GM18868 (cell line): ENCODE data around the gene FAM78B.

Source experiments
- ATAC-seq: cut with Tn5 transposase; IDR thresholded peaks from one replicate; pipeline ENCODE4 v1.9.1; 2021; ENCODE audit warnings: mild to moderate bottlenecking, moderate library complexity; ENCODE audit not compliant: unreplicated experiment

The FAM78B gene

GRCh38 chr1:166069390-166069789 lies 97.4 kb downstream of the FAM78B start:
- no peak for ATAC-seq

GRCh38 chr1:166066107-166066506 lies 100.7 kb downstream of the FAM78B start:
- ATAC-seq, result no peak

- ATAC-seq, result no peak
These were observed 101.8 kb downstream of the FAM78B start for GRCh38 chr1:166064951-166065350.

GRCh38 chr1:166064313-166064926 lies 102.4 kb downstream of the FAM78B start:
- ATAC-seq, result no peak

GRCh38 chr1:166063701-166064100 lies 103.1 kb downstream of the FAM78B start:
- ATAC-seq, result no peak

GRCh38 chr1:166062421-166063070 lies 104.3 kb downstream of the FAM78B start:
- ATAC-seq, result no peak

- ATAC-seq, result no peak
These were observed 109.2 kb downstream of the FAM78B start for GRCh38 chr1:166057650-166058049.

GRCh38 chr1:166053395-166053794 lies 113.4 kb downstream of the FAM78B start:
- ATAC-seq, result no peak

- no peak for ATAC-seq
These were observed 126.4 kb downstream of the FAM78B start for GRCh38 chr1:166040202-166040997.

- no peak for ATAC-seq
These were observed 127.2 kb downstream of the FAM78B start for GRCh38 chr1:166039436-166040201.

- ATAC-seq, result no peak
These were observed 130.7 kb downstream of the FAM78B start for GRCh38 chr1:166036092-166036491.

- no peak for ATAC-seq
These were observed 134.0 kb downstream of the FAM78B start for GRCh38 chr1:166032572-166033371.

GRCh38 chr1:166031932-166032571 lies 134.7 kb downstream of the FAM78B start:
- ATAC-seq, result no peak

- ATAC-seq, result no peak
These were observed 137.4 kb downstream of the FAM78B start for GRCh38 chr1:166029196-166029945.

GRCh38 chr1:166026555-166026954 lies 140.2 kb downstream of the FAM78B start:
- ATAC-seq, result no peak

- no peak for ATAC-seq
These were observed 140.7 kb downstream of the FAM78B start for GRCh38 chr1:166026143-166026542.

GRCh38 chr1:166020210-166020609 lies 146.6 kb downstream of the FAM78B start:
- no peak for ATAC-seq
